HG02943 (cell line): Measurements from ENCODE around the gene TAB3.
A peak's percentile ranks its signal among the peaks of the same experiment; 100 is the strongest.

Experiments
- ATAC-seq: cut with Tn5 transposase; IDR thresholded peaks from one replicate; pipeline ENCODE4 v1.9.1; 2021; ENCODE audit warnings: mild to moderate bottlenecking, low read depth, moderate library complexity; ENCODE audit not compliant: unreplicated experiment

TAB3 gene

GRCh38 chrX:30887288-30887687 lies 1.8 kb downstream of the TAB3 start:
- ATAC-seq, result no peak

- no peak for ATAC-seq
These were observed 3.9 kb downstream of the TAB3 start for GRCh38 chrX:30885136-30885535.

- ATAC-seq, result no peak
These were observed 5.9 kb downstream of the TAB3 start for GRCh38 chrX:30883138-30883537.

GRCh38 chrX:30881797-30882196 lies 7.3 kb downstream of the TAB3 start:
- ATAC-seq, result no peak

GRCh38 chrX:30881390-30881789 lies 7.7 kb downstream of the TAB3 start:
- ATAC-seq, result no peak

GRCh38 chrX:30880058-30880457 lies 9.0 kb downstream of the TAB3 start:
- ATAC-seq, result no peak

- ATAC-seq, result no peak
These were observed 12.7 kb downstream of the TAB3 start for GRCh38 chrX:30876367-30876766.

GRCh38 chrX:30875957-30876356 lies 13.1 kb downstream of the TAB3 start:
- no peak for ATAC-seq

- ATAC-seq, result no peak
These were observed 14.2 kb downstream of the TAB3 start for GRCh38 chrX:30874851-30875250.

GRCh38 chrX:30870572-30870971 lies 18.5 kb downstream of the TAB3 start:
- no peak for ATAC-seq

- no peak for ATAC-seq
These were observed 23.4 kb downstream of the TAB3 start for GRCh38 chrX:30865612-30866011.

- no peak for ATAC-seq
These were observed 24.0 kb downstream of the TAB3 start for GRCh38 chrX:30865015-30865414.

GRCh38 chrX:30864383-30864785 lies 24.7 kb downstream of the TAB3 start:
- no peak for ATAC-seq

- no peak for ATAC-seq
These were observed 25.1 kb downstream of the TAB3 start for GRCh38 chrX:30863974-30864373.

GRCh38 chrX:30858098-30858497 lies 31.0 kb downstream of the TAB3 start:
- ATAC-seq, result no peak

- ATAC-seq, result no peak
These were observed 37.6 kb downstream of the TAB3 start for GRCh38 chrX:30851449-30851848.

GRCh38 chrX:30835373-30835772 lies 53.7 kb downstream of the TAB3 start:
- ATAC-seq, result no peak

- no peak for ATAC-seq
These were observed 55.2 kb downstream of the TAB3 start for GRCh38 chrX:30833896-30834295.

- peak; percentile 89 for ATAC-seq
These were observed 58.0 kb downstream of the TAB3 start for GRCh38 chrX:30831082-30831481.

GRCh38 chrX:30830326-30830943 lies 58.6 kb downstream of the TAB3 start:
- ATAC-seq, result no peak

GRCh38 chrX:30824275-30824674 lies 64.8 kb downstream of the TAB3 start:
- ATAC-seq, result no peak

- no peak for ATAC-seq
These were observed 66.3 kb downstream of the TAB3 start for GRCh38 chrX:30822764-30823163.

GRCh38 chrX:30822068-30822681 lies 66.9 kb downstream of the TAB3 start:
- ATAC-seq, result no peak
